Mononuclear cell (primary cell): ENCODE measurements around the gene SLC2A14. TPM values are rescaled to one million over a fixed set of nuclear protein-coding genes. Genes with fewer than 3 reads are reported as not detected.
"Not testable (repeated sequence)": the region's sequence is repeated elsewhere in the genome, so short reads cannot be mapped to it uniquely, and the experiment has no call there.

Experiments used
- H3K27me3 ChIP-seq: 2 replicates; pipeline ENCODE4 v1.6.0; 2011; ENCODE audit warnings: low read length, control low read depth; ENCODE audit not compliant: insufficient read depth
- H3K4me1 ChIP-seq: 2 replicates; pipeline ENCODE4 v1.5.1; 2011; ENCODE audit warnings: mild to moderate bottlenecking, low read length, control low read depth; ENCODE audit not compliant: insufficient read depth
- H3K4me3 ChIP-seq: 2 replicates; pipeline ENCODE4 v1.5.1; 2011; ENCODE audit warnings: mild to moderate bottlenecking, low read length, moderate library complexity
- H3K9me3 ChIP-seq: 2 replicates; pipeline ENCODE4 v1.5.1; 2011; ENCODE audit warnings: low read depth, mild to moderate bottlenecking, control low read depth, low read length
- total RNA-seq: library from RNA; depleted of rRNA; stranded (reverse); fragments of >200 nt; gene quantifications from one replicate; pipeline ENCODE4 v1.2.3, GENCODE V29; 2012

The SLC2A14 gene
- 0.21 TPM for total RNA-seq

GRCh38 chr12:7872566-7873319 is at the start of gene SLC2A14:
Gene SLC2A14, minus strand, starts transcription at chr12:7872915. Its CDS starts 3,035 bp downstream, at chr12:7869880.
- H3K4me3 ChIP-seq = no peak within 1 kb of the TSS
- H3K27me3 ChIP-seq = peaks cover 27% of the 10 kb centered on the region
- H3K4me1 ChIP-seq = peaks cover 7% of the 10 kb centered on the region

DNA sequence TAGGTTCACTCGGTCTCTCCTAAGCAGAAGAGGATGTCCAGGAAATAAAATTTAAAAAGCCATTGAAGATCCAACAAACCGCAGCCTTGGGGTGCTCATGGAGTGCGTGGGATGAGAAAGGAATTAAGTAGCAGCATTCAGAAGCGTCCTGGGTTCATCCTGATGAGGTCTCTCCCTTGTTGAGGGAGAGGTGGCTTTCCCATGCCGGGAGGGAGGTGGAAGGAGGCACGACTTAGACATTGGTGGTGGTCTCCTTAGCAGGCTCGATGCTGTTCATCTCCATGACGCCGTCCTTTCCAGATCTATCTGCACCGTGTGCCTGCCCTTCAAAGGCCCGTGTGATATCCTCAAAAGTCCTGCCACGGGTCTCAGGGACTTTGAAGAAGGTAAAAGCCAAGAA is 48.5 kb upstream of the SLC2A14 start:
- not testable (repeated sequence) for H3K27me3 ChIP-seq, H3K4me1 ChIP-seq, H3K9me3 ChIP-seq, H3K4me3 ChIP-seq

More at GRCh38 chr12:7872566-7873319, at the start of gene SLC2A14:
- no peaks in the 10 kb centered on the region for H3K9me3 ChIP-seq

DNA sequence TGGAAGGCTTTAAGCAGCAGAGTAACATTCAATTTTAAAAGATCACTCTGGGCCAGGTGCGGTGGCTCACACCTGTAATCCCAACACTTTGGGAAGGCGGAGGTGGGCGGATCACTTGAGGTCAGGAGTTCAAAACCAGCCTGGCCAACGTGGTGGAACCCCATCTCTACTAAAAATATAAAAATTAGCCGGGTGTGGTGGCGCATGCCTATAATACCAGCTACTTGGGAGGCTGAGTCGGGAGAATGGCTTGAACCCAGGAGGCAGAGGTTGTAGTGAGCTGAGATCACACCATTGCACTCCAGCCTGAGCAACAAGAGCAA is 45.5 kb upstream of the SLC2A14 start:
- not testable (repeated sequence) for H3K4me3 ChIP-seq, H3K27me3 ChIP-seq, H3K9me3 ChIP-seq, H3K4me1 ChIP-seq

GRCh38 chr12:7917392-7918267 is 44.9 kb upstream of the SLC2A14 start:
- Histone ChIP-seq H3K27me3 (no peaks in the 10 kb centered on the region), H3K9me3 (no peaks in the 10 kb centered on the region), H3K4me3 (no peak overlapping the region), H3K4me1 (no peaks in the 10 kb centered on the region)

DNA sequence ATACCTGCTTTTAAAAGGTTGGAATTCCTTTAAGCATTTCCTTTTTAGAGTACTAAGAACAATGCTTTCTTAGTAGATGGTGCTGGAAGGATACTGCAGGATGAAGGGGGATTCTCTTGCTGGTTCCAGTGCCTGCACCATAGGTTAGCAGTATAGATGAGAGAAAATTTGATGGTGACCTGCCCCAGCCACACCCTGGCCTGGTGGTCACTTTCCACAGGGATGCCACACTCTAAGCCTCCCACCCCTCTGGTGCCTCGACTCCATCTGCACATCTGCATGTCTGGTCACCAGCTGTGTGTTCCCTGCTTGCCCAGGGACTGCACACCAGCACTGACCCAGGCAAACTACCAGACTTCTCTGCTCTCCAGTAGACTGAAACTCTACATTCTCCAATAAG is 44.2 kb upstream of the SLC2A14 start:
- Histone ChIP-seq H3K27me3 (no peaks in the 10 kb centered on the region), H3K4me3 (no peak overlapping the region), H3K4me1 (no peaks in the 10 kb centered on the region), H3K9me3 (no peaks in the 10 kb centered on the region)

DNA sequence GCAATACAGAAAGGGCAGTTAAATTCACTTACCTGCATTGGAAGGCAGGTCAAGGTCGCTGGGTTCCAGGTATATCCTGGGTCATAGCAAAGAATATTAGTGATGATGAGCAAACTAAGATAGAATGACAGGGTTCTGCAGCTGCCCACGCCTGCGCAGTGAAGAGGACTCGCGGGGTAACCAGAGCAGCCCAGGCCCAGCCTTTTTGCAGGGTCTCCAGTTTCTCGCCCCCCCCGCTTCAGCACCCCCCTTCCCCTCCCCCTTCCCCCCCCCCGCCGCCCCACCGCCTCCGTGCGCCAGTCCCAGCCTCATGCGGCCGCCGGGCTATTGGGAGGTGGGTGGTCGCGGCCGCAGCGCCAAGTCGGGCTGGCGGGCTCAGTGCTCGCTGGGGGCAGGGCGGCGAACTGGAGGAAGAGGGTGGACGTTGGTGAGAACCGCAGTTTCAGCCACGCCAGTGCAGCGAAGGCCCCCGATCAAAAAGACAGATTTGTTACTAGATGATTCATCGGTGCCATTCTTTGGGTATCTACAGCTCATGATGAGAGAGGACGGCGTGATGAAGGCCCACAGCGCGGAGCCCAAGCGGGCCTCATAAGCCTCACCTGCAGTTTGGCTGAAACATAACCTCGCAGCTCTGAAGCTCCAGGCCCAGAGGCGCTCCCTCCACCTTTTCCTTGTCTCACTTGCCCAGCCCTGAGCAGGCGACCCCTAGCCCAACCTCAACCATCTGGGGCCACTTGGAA is 43.1 kb upstream of the SLC2A14 start:
- H3K4me3 ChIP-seq = no peak overlapping the region
- H3K27me3 ChIP-seq = no peaks in the 10 kb centered on the region
- H3K9me3 ChIP-seq = no peaks in the 10 kb centered on the region
- no peaks in the 10 kb centered on the region for H3K4me1 ChIP-seq

GRCh38 chr12:7910106-7910505 is 37.4 kb upstream of the SLC2A14 start:
- H3K4me1 ChIP-seq, H3K4me3 ChIP-seq, H3K27me3 ChIP-seq, H3K9me3 ChIP-seq: not testable (repeated sequence)

GRCh38 chr12:7907009-7907408 is 34.3 kb upstream of the SLC2A14 start:
- Histone ChIP-seq H3K4me1 (no peaks in the 10 kb centered on the region), H3K9me3 (no peaks in the 10 kb centered on the region), H3K27me3 (no peaks in the 10 kb centered on the region), H3K4me3 (no peak overlapping the region)

DNA sequence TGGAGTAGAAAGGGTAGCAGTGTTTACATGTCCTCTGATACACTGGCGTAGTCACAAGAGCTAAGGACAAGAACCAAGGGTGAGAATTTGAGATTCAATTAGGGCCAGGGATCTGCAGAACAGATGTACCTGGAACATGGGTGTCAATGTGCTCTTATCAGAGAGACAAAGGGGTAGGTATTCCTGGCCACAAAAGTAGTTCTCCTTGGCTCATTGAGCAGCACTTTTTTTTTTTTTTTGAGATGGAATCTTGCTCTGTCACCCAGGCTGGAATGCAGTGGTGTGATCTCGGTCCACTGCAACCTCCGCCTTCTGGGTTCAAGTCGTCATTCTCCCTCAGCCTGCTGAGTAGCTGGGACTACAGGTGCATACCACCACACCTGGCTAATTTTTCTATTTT is 33.6 kb upstream of the SLC2A14 start:
- not testable (repeated sequence) for H3K9me3 ChIP-seq, H3K4me1 ChIP-seq, H3K4me3 ChIP-seq, H3K27me3 ChIP-seq

- H3K4me3 ChIP-seq, H3K4me1 ChIP-seq, H3K9me3 ChIP-seq, H3K27me3 ChIP-seq: not testable (repeated sequence)
These were observed 32.9 kb upstream of the SLC2A14 start for GRCh38 chr12:7905600-7906125.

GRCh38 chr12:7905071-7905470 is 32.4 kb upstream of the SLC2A14 start:
- Histone ChIP-seq H3K4me1 (no peaks in the 10 kb centered on the region), H3K4me3 (no peak overlapping the region), H3K27me3 (no peaks in the 10 kb centered on the region), H3K9me3 (no peaks in the 10 kb centered on the region)

DNA sequence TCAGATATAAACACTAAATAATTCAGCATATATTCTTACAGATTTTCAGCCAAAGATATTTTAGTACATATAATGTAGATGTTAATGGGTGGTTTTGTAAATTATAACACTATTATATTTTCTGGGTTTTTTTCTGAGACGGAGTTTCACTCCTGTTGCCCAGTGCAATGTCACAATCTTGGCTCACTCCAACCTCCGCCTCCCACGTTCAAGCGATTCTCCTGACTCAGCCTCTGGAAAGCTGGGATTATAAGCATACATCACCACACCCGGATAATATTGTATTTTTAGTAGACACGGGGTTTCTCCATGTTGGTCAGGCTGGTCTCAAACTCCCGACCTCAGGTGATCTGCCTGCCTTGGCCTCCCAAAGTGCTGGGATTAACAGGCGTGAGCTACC is 29.7 kb upstream of the SLC2A14 start:
- not testable (repeated sequence) for H3K27me3 ChIP-seq, H3K9me3 ChIP-seq, H3K4me3 ChIP-seq, H3K4me1 ChIP-seq

DNA sequence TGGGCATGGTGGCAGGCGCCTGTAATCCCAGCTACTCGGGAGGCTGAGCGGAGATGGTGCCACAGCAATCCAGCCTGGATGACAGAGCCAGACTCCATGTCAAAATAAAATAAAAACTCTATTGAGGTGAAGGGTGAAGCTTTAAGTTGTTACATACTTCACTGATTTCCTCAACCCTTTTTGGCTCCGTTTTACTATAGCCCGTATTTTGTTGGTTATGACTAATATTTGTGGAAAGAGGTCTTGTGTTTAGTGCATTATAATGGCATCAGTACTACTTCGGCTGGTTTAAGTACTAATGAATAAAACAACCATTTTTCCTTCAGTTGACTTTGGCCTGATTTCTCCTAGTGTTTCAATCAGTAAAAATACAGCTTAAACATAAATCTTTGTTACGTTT is 27.0 kb upstream of the SLC2A14 start:
- Histone ChIP-seq H3K4me3 (no peak overlapping the region), H3K27me3 (no peaks in the 10 kb centered on the region), H3K4me1 (no peaks in the 10 kb centered on the region), H3K9me3 (no peaks in the 10 kb centered on the region)

DNA sequence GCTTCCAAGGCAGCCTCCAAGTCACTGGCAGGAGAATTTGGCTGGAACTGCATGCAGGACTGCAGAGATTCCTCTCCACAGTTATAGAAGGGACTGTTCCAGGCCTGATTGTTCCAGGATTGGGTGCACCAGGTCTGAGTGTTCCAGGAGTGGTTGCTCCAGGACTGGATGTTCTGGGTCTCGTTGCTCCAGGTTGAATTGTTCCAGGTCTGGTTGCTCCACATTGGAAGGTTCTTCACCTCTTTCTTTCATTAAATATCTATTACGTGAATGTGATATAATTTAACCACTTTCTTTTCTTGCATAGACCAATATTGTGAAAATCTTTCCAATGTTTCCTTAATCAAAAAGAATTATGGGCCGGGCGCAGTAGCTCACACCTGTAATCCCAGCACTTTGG is 24.0 kb upstream of the SLC2A14 start:
- H3K27me3 ChIP-seq, H3K4me1 ChIP-seq, H3K9me3 ChIP-seq, H3K4me3 ChIP-seq: not testable (repeated sequence)
